Fibroblast of lung (primary cell): ENCODE measurements around the gene CCDC3.

Experiments
- EZH2 ChIP-seq: IDR thresholded peaks from 2 replicates; pipeline ENCODE4 v1.5.1; 2012; ENCODE audit warnings: low read length, control low read depth, mild to moderate bottlenecking; ENCODE audit errors: missing control alignments
- TF ChIP-seq, protein P1 (sequence below), 2 donors: IDR thresholded peaks in 1 of 2; conservative IDR thresholded peaks in 1 of 2; 1 replicate in 1 of 2; 2 replicates in 1 of 2; pipeline ENCODE4 v1.5.1; 2011 to 2012; ENCODE audit warnings: low read length in 2 of 2, control low read depth in 1 of 2, inconsistent platforms in 1 of 2, low read depth in 1 of 2, mild to moderate bottlenecking in 1 of 2

DNA sequence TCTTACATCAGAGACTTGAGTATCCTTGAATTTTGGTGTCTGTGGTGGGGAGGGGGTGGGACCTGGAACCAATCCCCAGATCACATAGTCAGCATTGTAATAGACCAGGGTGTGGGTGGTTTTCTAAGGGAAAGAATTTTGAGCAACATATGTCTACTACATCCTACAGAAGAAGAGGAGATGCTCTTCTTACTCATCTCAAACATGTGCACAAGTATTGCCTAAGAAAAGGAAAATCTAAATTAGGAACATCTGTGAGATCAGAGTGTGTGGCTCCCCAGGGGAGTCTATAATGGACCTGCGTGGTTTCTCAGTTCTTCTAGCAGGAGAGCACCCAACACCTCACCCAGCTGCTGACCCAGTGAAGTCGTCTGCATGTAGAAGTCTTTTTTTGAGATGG, 148.8 kb downstream of the CCDC3 start:
- TF ChIP-seq, protein P1, sequence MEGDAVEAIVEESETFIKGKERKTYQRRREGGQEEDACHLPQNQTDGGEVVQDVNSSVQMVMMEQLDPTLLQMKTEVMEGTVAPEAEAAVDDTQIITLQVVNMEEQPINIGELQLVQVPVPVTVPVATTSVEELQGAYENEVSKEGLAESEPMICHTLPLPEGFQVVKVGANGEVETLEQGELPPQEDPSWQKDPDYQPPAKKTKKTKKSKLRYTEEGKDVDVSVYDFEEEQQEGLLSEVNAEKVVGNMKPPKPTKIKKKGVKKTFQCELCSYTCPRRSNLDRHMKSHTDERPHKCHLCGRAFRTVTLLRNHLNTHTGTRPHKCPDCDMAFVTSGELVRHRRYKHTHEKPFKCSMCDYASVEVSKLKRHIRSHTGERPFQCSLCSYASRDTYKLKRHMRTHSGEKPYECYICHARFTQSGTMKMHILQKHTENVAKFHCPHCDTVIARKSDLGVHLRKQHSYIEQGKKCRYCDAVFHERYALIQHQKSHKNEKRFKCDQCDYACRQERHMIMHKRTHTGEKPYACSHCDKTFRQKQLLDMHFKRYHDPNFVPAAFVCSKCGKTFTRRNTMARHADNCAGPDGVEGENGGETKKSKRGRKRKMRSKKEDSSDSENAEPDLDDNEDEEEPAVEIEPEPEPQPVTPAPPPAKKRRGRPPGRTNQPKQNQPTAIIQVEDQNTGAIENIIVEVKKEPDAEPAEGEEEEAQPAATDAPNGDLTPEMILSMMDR (conservative IDR thresholded peaks at IDR 0.05 in 1 of 2, IDR thresholded peaks at IDR 0.05 in 1 of 2; ENCODE audit: low read depth in 1 of 2, low read length in 2 of 2), result no peak
- no peak for TF ChIP-seq EZH2
